HG03135 (cell line): ENCODE data around the gene RABGAP1L.
"Not testable (repeated sequence)": the region's sequence is repeated elsewhere in the genome, so short reads cannot be mapped to it uniquely, and the experiment has no call there.

Source experiments
- ATAC-seq: cut with Tn5 transposase; IDR thresholded peaks from one replicate; pipeline ENCODE4 v1.9.1; 2021; ENCODE audit warnings: mild to moderate bottlenecking, moderate library complexity; ENCODE audit not compliant: unreplicated experiment

The RABGAP1L gene

GRCh38 chr1:174153085-174153824 lies 6.1 kb upstream of the RABGAP1L start:
- ATAC-seq, result no peak

DNA sequence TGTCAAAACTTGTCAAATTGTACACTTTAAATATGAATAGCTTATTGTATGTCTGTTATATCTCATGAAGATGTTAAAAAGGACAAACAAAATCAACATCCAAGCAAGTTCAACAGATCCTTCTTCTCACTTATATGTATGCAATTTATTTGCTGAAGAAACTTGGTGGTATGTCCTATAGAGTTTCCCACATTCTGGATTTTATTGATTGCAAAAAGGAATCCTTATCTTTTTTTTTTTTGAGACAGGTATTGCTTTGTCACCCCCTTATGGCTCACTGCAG lies 5.6 kb upstream of the RABGAP1L start:
- ATAC-seq, result no peak

GRCh38 chr1:174156437-174156836 lies 2.9 kb upstream of the RABGAP1L start:
- ATAC-seq, result no peak

DNA sequence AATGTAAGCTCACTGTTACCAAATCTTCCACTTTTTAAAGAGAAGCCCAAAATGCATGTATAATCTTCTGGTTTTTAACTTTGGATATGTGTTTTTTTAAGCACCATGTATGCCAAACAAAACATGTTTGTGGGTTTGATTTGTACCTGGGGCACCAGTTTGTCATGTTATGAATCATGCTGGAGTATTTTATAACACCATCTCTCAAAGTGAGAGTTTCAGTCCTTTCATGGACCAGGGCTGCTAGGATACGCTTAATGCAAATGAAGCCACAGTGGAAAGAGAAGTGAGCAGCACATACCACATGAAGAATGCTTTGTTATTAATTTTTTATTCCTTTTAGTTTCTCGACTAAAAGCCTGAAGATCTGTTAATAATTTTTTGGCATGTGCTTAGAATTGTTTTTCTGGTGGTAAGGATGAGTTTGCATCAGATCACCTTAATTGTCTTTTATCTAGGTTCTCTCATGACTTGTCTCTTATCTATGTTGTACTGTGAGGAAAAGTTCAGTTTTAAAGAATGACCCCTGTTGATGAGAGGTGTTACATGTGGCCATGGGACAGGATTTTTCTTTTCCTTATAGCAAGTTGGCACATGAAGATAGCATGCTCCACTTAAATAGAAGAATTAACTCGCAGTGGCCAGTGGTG lies 2.0 kb upstream of the RABGAP1L start:
- ATAC-seq, result peak; percentile 49

DNA sequence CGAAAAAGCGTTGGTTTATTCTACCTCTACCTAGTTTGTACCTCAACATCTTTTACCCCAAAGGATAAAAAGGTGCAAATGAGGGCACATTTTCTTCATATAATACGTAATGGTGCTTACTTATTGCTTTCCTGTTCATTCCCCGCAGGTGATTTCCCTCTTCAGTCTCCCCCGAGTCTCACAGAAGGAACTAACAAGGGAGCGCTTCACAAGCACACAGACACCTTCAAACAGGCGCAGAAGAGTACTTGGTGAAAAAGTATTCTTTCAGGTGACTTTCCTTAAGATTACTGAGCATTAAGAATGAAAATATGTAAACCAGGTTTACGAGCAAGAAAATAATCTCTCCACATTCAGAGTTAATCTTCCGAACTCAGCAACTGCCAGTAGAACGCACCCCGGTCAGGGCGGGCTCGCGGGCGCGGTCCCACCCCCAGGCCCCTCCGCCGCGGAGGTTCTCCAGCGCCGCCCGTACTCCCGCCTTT lies 511 bp upstream of the RABGAP1L start:
- peak; percentile 0 for ATAC-seq

DNA sequence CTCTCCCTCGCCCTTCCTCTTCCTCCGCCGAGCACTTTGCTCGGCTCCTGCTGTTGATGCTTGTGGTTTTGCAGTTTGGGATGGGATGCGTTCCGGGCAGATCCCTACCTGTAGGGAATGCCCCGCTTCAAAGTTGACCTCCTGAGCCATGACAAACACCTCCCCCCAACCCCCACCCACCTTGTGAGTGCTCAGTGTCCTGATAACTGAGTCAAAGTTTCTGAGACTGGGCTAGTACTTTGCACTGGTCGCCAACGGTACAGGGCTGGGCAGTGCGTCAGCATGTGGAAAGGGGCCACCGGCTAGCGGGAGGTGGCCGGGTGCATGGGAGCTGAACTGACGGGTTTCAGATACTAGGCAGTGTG lies 771 bp downstream of the RABGAP1L start:
- ATAC-seq, result no peak

GRCh38 chr1:174160603-174161002 lies 1.3 kb downstream of the RABGAP1L start:
- ATAC-seq, result no peak

DNA sequence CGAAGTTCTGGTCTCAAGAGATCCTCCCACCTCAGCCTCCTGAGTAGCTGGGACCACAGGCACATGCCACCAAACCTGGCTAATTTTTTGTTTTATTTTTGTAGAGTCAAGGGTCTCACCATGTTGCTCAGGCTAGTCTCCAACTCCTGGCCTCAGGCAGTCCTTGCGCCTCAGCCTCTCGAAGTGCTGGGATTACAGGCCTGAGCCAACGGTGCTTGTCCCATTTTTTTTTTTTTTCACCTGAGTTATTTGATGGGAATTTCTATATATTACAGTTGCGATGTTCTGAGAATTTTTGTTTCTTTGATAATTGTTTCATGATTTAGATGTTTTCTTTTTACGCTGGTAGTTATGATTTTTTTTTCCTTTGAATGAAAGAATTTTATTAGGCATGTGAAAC lies 2.5 kb downstream of the RABGAP1L start:
- no peak for ATAC-seq

- no peak for ATAC-seq
These were observed 5.5 kb downstream of the RABGAP1L start for GRCh38 chr1:174164826-174165225.

DNA sequence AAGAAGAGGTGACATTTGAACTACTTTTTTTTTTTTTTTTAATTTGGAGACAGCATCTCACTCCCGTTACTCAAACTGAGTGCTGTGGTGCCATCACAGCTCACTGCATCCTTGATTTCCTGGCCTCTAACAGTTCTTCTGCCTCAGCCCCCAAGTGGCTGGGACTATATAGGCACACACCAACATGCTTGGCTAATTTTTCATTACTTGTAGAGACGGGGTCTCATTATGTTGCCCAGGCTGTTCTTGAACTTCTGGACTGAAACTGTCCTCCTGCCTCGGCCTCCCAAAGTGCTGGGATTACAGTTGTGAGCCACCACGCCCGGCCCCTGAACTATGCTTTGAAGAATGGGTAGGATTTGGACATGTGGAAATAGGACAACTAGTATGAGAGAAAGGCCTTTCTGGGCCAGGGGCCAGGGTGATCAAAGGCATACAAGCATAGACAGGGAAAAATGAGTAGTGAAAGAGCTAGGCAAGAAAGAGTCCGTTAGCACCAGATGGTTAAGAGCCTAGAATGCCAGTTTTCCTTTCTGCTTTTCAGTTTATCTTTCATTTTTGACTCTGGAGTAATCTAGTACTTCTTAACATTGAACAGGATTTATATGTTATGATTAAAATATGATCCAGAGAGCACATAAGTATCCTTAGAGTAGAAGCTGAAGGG lies 6.3 kb downstream of the RABGAP1L start:
- no peak for ATAC-seq

DNA sequence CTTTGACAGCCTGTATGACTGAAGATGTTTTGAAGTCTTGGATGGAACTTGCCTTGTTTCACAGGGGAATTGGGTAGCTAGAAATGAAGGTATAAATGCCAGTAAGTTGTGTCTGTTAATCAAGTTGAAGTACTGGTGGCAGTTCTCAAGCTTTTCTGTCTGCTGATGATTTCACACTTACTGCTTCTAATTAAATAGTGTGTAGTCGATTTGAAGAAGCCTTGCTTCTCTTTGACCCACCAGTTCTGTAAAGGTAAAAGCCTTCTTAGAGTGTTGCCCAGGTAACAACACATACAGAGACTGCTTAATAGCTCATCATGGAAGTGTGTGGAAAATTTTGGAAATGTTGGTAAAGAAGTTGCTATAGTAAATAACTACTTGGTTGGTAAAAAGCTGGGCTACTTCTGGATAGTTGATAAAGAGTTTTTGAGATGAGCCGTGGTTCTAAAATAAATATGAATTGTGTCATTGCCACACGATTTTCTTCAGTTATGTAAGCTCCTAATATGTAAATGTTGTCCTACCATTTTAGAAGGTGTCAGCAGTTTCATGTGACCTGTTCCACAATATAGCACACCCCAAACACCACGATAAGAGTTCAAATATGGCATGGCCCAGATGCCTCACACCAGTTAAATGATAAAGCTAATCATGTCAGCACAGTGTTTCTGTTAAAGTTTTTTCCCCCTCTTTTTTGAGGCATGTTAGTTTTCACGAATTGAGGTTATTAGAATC lies 7.4 kb downstream of the RABGAP1L start:
- ATAC-seq, result no peak

DNA sequence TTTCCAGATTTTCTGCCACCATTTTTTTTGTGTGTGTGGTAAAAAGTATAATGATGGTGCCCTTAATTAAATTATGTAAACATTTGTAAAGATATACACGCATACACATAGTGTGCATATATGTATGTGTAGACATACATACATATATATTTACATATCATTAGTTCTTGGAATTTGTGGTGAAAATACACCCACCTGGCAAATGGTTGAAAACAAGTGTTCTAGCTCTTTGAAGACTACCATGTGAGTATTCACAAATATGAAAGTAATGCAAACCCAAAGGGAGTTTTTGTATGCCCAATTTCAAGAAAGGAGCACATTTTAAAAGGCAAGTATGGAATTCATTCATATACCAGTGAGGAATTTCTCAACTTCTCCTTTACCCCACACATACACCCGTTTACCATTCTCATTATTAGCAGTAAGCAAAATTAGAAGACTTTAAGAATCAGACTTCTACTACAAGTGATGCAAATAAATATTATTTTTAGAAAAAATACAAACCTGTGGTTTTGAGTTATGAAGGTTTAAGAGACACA lies 8.0 kb downstream of the RABGAP1L start:
- ATAC-seq, result no peak

DNA sequence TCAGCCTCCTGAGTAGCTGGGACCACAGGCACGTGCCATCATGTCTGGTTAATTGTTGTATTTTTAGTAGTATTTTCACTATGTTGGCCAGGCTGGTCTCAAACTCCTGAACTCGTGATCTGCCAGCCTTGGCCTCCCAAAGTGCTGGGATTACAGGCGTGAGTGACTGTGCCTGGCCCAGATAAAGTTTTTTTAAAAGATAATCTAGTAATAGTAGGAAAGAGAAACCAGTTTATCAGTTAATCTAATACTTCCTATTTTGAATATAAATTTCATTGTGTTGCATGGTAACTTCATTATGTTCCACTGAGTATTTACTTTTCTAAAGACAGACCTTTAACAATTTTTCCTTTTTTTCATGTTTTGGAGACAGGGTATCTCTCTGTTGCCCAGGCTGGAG lies 10.0 kb downstream of the RABGAP1L start:
- no peak for ATAC-seq

DNA sequence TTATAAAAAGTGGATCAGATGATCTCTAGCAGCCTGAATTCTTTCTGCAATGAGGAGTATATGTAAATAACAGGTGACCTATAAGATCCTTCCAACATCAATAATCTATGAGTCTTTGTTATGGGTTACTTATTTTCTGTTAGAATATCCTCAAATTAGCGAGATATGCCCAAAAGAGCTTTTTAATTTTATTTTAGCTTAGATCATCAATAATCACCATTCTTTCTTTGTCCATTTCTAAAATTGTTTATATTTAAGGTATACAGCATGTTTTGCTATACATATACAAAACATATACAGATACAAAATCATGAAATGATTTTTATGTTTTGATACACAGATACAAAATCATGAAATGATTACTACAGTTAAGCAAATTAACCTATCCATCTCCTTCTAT lies 11.8 kb downstream of the RABGAP1L start:
- ATAC-seq, result no peak

DNA sequence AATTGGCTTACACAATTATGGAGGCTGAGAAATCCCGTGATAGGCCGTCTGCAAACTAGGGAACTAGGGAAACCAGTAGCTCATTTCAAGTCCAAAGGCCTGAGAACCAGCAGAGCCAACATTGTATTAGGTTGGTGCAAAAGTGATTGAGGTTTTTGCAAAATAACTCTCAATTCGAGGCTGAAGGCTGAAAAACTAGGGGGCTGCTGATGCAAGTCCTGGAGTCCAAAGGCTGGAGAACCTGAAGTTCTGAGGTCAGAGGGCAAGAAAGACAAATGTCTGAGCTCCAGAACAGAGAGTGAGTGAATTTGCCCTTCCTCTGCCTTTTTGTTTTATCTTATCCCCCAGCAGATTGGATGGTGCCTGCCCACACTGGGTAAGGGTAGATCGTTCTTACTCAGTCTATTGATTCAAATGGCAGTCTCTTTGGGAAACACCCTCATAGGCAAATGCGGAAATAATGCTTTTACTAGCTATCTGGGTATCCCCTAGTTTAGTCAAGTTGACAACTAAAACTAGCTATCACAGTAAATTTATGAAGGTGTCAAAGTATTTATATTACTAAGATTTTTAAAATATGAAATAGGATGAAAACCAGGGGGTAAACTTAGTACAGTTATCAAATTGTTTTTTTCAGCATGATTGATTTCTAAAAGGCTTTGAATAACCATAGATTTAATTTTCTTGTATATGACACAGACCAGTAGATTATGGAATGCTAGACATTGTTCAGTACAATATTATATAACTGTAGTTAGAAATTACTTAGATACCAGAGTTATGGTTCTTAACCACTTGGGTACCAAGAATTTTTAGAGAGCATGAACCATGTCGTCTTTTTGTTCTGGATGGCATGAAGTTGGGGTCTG lies 15.4 kb downstream of the RABGAP1L start:
- ATAC-seq, result no peak

DNA sequence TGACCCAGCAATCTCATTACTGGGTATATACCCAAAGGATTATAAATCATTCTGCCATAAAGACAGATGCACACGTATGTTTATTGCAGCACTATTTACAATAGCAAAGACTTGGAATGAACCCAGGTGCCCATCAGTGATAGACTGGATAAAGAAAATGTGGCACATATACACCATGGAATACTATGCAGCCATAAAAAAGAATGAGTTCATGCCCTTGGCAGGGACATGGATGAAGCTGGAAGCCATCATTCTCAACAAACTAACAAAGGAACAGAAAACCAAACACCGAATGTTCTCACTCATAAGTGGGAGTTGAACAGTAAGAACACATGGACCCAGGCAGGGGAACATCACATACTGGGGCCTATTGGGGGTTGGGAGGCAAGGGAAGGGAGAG lies 19.1 kb downstream of the RABGAP1L start:
- ATAC-seq, result not testable (repeated sequence)

DNA sequence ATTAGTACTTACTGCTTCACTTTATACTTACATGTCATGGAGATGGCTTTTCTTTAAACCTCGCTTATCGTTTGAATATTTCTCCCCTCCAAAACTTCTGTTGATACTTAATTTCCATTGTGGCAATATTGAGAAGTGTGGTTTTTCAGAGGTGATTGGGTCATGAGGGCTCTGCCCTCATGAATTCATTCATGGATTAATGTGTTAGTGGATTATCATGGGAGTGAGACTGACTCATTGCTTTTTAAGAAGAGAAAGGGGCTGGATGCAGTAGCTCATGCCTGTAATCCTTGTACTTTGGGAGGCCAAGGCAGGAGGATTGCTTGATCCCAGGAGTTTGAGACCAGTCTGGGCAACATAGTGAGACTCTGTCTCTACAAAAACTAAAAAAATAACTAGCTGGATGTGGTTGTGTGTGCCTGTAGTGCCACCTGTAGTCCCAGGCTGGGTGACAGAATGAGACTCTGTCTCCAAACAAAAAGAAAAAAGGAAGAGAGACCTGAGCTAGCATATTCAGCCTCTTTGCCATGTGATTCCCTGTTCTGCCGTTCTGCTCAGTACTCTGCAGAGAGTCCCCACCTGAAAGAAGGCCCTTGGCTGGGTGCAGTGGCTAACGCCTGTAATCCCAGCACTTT lies 30.2 kb downstream of the RABGAP1L start:
- no peak for ATAC-seq

DNA sequence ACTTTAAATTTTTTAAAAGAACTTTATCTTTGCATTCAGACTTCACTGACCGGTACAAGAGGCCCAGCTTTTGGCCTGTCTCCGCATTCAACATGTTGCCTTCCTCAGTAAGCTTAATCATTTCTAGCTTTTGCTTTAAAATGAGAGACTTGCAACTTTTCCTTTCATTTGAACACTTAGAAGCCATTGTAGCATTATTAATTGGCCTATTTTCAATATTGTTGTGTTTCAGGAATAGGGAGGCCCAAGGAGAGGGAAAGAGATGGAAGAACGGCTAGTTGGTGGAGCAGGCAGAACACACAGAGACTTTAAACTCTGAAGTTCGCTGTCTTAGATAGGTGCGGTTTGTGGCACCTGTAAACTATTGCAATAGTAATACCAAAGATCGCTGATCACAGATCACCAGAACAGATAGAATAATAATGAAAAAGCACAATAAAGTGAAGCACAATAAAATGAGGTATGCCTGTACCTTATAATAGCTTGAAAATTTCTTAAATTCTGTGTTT lies 31.4 kb downstream of the RABGAP1L start:
- no peak for ATAC-seq

- ATAC-seq, result no peak
These were observed 32.1 kb downstream of the RABGAP1L start for GRCh38 chr1:174191349-174191862.
